CD1c-positive myeloid dendritic cell (primary cell): ENCODE data around the gene LUC7L2.
"Not testable (repeated sequence)": the region's sequence is repeated elsewhere in the genome, so short reads cannot be mapped to it uniquely, and the experiment has no call there.

Source experiments
- DNase-seq: peaks from one replicate; pipeline ENCODE4 v3.0.0-alpha.2; 2016; ENCODE audit errors: extremely low spot score

LUC7L2 gene, protein sequence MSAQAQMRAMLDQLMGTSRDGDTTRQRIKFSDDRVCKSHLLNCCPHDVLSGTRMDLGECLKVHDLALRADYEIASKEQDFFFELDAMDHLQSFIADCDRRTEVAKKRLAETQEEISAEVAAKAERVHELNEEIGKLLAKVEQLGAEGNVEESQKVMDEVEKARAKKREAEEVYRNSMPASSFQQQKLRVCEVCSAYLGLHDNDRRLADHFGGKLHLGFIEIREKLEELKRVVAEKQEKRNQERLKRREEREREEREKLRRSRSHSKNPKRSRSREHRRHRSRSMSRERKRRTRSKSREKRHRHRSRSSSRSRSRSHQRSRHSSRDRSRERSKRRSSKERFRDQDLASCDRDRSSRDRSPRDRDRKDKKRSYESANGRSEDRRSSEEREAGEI

GRCh38 chr7:139359366-139360209 lies at the start of gene LUC7L2:
TSS of gene LUC7L2 (plus strand) at chr7:139359894. CDS start at chr7:139360262, 368 bp downstream.
- peak; percentile 100 for DNase-seq

DNA sequence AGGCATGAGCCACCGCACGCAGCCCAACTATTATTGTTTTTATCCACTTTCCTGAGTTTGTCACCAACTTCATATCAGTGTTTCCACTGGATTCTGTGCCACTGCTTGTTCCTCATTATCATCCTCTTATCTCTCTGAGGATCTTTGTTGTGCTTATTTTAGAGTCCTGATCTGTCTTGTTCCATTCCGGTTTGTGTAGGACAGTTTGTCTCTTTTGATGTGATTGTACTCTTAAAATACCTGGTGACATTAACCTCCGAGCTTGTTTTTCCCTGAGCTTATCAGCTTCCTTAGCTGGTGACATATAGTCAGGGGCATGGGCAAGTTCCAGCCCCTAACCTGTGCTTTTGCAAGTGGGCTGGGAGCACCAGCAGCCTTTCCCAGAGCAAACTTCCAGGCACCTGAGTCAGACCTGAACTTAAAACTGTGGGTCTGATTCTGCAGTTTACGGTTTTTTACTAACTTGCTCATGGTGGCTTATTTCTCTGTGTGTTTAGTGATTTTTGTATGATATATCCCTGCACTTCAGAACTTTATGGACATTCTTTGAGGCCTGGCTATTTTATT lies 41.7 kb upstream of the LUC7L2 start:
- no peak for DNase-seq

GRCh38 chr7:139321071-139321745 lies 38.5 kb upstream of the LUC7L2 start:
- DNase-seq, result no peak

- not testable (repeated sequence) for DNase-seq
Measured at GRCh38 chr7:139324709-139325108, 35.0 kb upstream of the LUC7L2 start.

DNA sequence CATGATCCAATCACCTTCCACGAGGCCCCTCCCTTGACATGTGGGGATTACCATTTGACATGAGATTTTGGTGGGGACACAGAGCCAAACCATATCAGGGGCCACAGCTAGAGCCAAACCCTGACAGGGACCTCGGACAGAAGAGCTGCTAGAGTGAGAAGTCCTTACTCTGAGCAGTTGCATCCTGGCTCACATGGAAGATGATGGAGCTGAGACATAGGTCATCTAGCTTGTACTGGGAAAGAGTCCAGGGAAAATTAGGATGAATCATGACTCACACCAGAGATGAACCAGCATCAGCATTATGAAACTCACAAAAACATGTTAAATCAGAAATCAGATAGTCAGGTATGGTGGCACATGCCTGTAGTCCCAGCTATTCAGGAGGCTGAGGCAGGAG lies 31.3 kb upstream of the LUC7L2 start:
- no peak for DNase-seq

GRCh38 chr7:139329119-139329518 lies 30.6 kb upstream of the LUC7L2 start:
- no peak for DNase-seq

- DNase-seq, result no peak
Measured at GRCh38 chr7:139330333-139331030, 29.2 kb upstream of the LUC7L2 start.

- DNase-seq, result no peak
Measured at GRCh38 chr7:139332697-139333359, 26.9 kb upstream of the LUC7L2 start.

- not testable (repeated sequence) for DNase-seq
Measured at GRCh38 chr7:139333443-139333842, 26.3 kb upstream of the LUC7L2 start.

- DNase-seq, result no peak
Measured at GRCh38 chr7:139334399-139335150, 25.1 kb upstream of the LUC7L2 start.

DNA sequence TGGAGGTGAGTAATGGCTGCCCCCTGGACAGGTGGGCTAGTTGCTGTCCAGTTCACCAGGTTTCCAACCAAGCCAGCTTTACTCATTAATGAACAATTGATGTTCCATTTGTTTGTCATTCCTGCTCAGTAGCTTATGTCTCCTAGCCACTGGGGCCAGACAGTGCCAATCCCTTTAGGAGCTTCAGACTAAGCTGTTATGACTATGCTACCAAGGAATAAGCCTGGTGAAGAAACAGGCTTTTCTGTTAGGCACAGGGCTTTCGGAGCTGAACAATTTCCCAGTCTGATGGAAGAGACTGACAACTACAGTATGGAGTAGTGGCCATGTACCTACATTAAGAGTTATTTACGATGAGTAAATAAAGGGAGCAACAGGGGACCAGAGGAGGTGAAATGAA lies 20.7 kb upstream of the LUC7L2 start:
- DNase-seq, result no peak

- no peak for DNase-seq
Measured at GRCh38 chr7:139339698-139340036, 20.0 kb upstream of the LUC7L2 start.

- DNase-seq, result peak; percentile 100
Measured at GRCh38 chr7:139340037-139340807, 19.5 kb upstream of the LUC7L2 start.

DNA sequence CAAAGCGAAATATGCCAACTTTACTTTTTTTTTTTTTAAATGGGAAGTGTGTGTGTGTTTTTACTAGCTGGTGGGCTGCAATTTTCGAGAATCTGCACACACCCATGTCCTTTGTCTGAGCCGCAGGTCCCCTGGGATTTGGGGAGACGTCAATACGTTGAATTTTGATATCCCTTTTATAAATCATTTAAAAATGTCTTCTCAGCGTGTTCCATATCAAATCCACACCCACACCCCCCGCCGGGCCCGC lies 19.0 kb upstream of the LUC7L2 start:
- DNase-seq, result no peak

- DNase-seq, result peak; percentile 90
Measured at GRCh38 chr7:139341058-139341775, 18.5 kb upstream of the LUC7L2 start, which contains the start of gene FMC1. TSS of gene FMC1 (plus strand) at chr7:139341337. CDS start at chr7:139341385, 48 bp downstream.

DNA sequence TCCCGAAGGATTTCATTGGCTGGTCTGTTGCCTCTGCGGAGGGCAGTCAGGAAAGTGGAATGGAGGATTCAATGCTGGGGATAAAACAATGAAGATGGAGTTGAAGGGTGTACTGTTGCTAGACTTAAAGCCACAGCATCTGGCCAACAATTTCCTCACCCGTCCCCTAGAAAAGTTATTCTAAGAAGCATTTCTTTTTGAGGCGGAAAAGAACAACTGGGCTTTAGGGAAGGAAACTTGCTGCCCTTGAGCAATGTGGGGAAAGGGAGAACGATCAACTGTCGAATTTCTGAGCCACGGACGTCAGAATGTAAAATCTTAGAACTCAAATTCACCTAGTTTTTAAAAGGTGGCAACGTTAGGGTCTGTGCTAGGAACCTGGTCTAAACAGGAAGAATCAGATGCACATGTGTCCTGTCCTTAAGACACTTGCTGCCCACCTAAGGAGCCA lies 17.9 kb upstream of the LUC7L2 start:
- no peak for DNase-seq

DNA sequence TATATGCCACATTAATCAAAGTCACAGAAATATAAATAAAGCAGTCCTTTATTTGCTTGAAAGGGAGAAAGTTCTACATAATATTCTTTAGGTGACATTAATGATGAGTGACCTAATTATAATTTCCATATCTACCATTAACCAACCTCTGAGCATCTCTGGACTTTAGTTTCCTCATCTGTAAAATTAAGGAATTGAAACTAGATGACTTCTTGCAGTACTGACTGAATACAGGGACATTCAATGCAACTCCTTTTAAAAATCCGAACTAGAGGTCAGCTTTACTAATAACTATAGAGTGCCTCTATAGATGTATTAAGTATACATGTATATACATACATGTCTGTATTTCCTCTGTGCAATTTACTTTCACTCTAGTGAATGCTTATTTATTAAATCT lies 14.7 kb upstream of the LUC7L2 start:
- DNase-seq, result peak; percentile 64

- no peak for DNase-seq
Measured at GRCh38 chr7:139351027-139351426, 8.7 kb upstream of the LUC7L2 start.

GRCh38 chr7:139354729-139355128 lies 5.0 kb upstream of the LUC7L2 start:
- no peak for DNase-seq
